ENCODE results near the gene SAPCD2.

The SAPCD2 gene

DNA sequence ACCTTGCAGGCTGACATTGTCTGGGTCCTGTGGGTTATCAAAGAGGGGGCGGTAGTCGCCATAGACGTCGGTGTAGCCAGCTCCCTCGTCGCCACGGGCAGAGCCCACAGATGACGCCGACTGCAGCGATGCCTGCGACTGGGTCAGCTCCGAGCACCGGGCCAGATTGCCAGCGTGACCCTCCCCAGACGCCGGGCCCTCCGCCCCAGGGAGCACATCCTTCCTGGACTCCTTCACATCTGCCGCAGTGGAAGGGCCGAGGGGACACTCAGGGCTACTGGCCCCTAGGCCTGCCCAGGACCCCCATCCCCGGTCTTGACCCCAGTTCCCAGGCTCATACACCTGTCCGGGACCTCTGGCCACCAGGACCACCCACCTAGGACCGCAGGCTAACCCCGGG, 56.2 kb downstream of the SAPCD2 start:
- DNase-seq: no peak

DNA sequence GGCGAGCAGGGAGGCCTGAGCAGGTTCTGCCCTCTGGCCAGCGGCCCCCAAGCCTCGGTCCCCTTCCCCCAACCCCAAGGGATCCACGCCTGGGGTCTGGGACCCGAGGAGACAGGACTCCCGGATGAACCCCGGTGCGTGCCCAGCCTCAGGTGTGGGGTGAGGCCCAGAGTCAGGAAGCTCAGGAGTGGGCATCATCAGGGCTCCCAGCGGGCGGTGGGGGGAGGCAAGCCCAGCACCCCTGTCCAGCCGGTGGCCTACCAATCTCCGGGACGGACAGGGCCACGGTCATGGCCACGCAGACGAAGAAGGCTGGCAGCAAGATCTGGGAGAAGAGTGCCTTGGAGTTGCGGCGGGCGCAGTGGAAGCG, 56.8 kb downstream of the SAPCD2 start:
- no peak for DNase-seq

DNA sequence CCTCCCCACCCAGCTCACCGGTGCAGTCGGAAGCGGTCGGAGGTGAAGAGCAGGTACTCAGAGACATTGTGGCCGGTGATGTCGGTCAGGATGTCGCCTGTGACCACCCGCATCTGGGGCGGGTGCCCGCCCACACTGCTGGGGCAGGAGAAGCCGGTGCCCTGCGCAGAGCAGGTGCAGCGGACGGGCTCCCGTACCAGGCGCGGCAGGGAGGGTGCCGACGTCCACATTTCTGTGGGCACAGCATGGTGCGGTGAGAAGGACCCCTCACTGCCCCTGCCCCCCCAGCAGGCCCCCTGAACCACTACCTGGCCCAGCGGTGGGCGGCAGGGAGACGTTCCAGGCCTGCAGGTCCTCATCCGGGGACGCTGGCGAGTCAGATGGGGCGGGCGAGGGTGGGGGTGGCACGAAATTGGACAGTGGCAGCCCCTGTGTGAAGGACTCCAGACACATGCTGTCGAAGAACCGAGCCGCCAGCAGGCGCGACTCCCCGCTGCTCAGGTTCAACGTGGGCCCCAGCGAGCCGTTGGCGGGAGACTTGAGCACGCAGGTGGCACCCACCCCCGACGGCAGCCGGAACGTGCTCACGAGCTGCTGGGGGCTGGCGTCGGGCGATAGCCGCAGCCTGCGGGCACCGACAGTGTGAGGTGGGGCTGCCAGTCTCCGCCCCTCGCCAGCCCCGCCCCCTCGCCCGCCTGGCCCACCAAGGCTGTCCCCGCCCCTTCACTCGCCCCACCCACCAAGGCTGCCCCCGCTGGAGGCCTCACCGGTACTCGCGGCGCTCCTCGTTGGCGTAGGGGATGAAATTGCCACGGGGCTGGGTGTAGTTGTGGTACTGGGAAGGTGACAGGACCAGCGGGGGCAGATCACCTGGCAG, 57.4 kb downstream of the SAPCD2 start:
- DNase-seq: no peak

Data from islet precursor cell (in vitro differentiated cells).